Chondrocyte (in vitro differentiated cells): Measurements from ENCODE around the gene TYROBP. TPM values are rescaled to one million over a fixed set of nuclear protein-coding genes. Genes with fewer than 3 reads are reported as not detected.
A peak's percentile ranks its signal among the peaks of the same experiment; 100 is the strongest.

Experiments
- DNase-seq: peaks from one replicate; pipeline ENCODE4 v3.0.0; 2021; ENCODE audit warnings: mixed read lengths, low spot score
- H3K27ac Mint-ChIP-seq: one replicate; pipeline ENCODE4 v1.8.0; 2021; ENCODE audit warnings: mild to moderate bottlenecking, moderate library complexity, mixed read lengths; ENCODE audit not compliant: unreplicated experiment
- H3K27me3 Mint-ChIP-seq: 2 replicates; pipeline ENCODE4 v1.8.0; 2021; ENCODE audit warnings: low read depth, mixed read lengths
- H3K36me3 Mint-ChIP-seq: 2 replicates; pipeline ENCODE4 v1.8.0; 2021; ENCODE audit warnings: low read depth, mixed read lengths
- H3K4me1 Mint-ChIP-seq: 2 replicates; pipeline ENCODE4 v1.8.0; 2021; ENCODE audit warnings: low read depth, mild to moderate bottlenecking, mixed read lengths
- H3K4me3 Mint-ChIP-seq: one replicate; pipeline ENCODE4 v1.8.0; 2021; ENCODE audit warnings: mild to moderate bottlenecking, moderate library complexity, mixed read lengths; ENCODE audit not compliant: unreplicated experiment
- H3K9me3 Mint-ChIP-seq: 2 replicates; pipeline ENCODE4 v1.8.0; 2021; ENCODE audit warnings: low read depth, mixed read lengths
- total RNA-seq: library from RNA; stranded (reverse); gene quantifications from 3 replicates; pipeline ENCODE4 v1.2.1, GENCODE V29; 2021
- TF ChIP-seq, protein P1 (sequence below): fragments of 200-600 bp; sonication (generic); IDR thresholded peaks from 2 replicates; pipeline ENCODE4 v1.5.0; 2021; ENCODE audit warnings: antibody characterized with exemption, mild to moderate bottlenecking, moderate library complexity

The TYROBP gene
- total RNA-seq, 1 donor from 2014 or later = not detected

GRCh38 chr19:35869327-35870123 lies 38.6 kb downstream of the TYROBP start:
- peak overlapping the region; percentile 76 for H3K4me3 Mint-ChIP-seq
- peaks cover 13% of the 10 kb centered on the region for H3K4me1 Mint-ChIP-seq
- peaks cover 2% of the 10 kb centered on the region for H3K36me3 Mint-ChIP-seq
- no peak for DNase-seq
- H3K27me3 Mint-ChIP-seq = peaks cover 23% of the 10 kb centered on the region
- no peaks in the 10 kb centered on the region for H3K9me3 Mint-ChIP-seq
- TF ChIP-seq, protein P1, sequence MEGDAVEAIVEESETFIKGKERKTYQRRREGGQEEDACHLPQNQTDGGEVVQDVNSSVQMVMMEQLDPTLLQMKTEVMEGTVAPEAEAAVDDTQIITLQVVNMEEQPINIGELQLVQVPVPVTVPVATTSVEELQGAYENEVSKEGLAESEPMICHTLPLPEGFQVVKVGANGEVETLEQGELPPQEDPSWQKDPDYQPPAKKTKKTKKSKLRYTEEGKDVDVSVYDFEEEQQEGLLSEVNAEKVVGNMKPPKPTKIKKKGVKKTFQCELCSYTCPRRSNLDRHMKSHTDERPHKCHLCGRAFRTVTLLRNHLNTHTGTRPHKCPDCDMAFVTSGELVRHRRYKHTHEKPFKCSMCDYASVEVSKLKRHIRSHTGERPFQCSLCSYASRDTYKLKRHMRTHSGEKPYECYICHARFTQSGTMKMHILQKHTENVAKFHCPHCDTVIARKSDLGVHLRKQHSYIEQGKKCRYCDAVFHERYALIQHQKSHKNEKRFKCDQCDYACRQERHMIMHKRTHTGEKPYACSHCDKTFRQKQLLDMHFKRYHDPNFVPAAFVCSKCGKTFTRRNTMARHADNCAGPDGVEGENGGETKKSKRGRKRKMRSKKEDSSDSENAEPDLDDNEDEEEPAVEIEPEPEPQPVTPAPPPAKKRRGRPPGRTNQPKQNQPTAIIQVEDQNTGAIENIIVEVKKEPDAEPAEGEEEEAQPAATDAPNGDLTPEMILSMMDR = no peak
- no peak overlapping the region for H3K27ac Mint-ChIP-seq

- H3K27ac Mint-ChIP-seq = no peak overlapping the region
- peak overlapping the region; percentile 76 for H3K4me3 Mint-ChIP-seq
- peaks cover 23% of the 10 kb centered on the region for H3K27me3 Mint-ChIP-seq
- TF ChIP-seq, protein P1 = no peak
- peaks cover 13% of the 10 kb centered on the region for H3K4me1 Mint-ChIP-seq
- no peak for DNase-seq
- no peaks in the 10 kb centered on the region for H3K36me3 Mint-ChIP-seq
- no peaks in the 10 kb centered on the region for H3K9me3 Mint-ChIP-seq
Observed at GRCh38 chr19:35868823-35869326, 39.2 kb downstream of the TYROBP start.

DNA sequence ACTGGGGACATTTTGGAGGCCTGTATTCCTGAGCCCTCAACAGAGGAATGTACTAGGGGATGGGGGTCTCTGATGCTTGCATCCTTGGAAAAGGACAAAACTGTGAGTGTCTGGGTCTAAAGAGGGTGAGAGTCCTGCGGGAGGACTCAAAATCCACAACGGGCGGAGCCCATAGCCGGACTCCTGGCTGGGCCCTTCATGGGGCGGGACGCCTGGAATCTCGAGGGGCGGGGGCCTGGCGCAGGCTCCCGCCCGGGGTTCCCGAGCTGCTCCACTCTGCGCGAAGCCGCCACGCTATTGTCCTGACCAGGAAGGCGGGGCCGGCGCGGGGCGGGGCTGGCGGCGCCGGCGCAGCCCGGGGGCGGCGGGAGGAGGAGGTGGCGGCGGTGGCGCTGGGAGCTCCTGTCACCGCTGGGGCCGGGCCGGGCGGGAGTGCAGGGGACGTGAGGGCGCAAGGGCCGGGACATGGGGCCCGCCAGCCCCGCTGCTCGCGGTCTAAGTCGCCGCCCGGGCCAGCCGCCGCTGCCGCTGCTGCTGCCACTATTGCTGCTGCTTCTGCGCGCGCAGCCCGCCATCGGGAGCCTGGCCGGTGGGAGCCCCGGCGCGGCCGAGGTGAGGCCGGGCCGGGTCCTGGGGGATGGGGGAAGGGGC lies 39.8 kb downstream of the TYROBP start, which contains the start of gene APLP1:
APLP1 (plus strand) TSS at position 403 of the 651 bp plus-strand sequence; CDS start at position 466, 63 bp downstream.
- Mint-ChIP-seq H3K27me3 (peaks cover 23% of the 10 kb centered on the region), H3K36me3 (no peaks in the 10 kb centered on the region)
- DNase-seq = no peak

DNA sequence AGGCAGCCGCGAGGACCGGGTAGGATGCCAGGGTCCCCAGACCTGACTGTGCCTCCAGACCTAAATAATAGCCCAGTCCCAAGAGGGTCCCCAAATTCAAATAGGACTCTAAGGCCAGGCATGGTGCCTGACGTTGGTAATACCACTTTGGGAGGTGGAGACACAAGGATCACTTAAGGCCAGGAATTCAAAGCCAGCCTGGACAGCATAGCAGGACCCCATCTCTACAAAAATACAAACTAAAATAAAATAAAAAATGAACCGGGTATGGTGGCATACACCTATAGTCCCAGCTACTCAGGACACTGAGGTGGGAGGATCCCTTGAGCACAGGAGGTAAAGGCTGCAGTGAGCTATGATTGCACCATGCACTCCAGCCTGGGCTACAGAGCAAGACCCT lies 45.1 kb downstream of the TYROBP start:
- H3K27ac Mint-ChIP-seq = no peak overlapping the region
- H3K27me3 Mint-ChIP-seq = peaks cover 65% of the 10 kb centered on the region
- H3K36me3 Mint-ChIP-seq = no peaks in the 10 kb centered on the region
- peaks cover 6% of the 10 kb centered on the region for H3K4me1 Mint-ChIP-seq
- no peaks in the 10 kb centered on the region for H3K9me3 Mint-ChIP-seq
- no peak for DNase-seq
- TF ChIP-seq, protein P1 = no peak
- H3K4me3 Mint-ChIP-seq = no peak overlapping the region

More for the DNA sequence above, 39.8 kb downstream of the TYROBP start, which contains the start of gene APLP1:
- Mint-ChIP-seq H3K4me1 (peaks cover 13% of the 10 kb centered on the region), H3K4me3 (peak within 1 kb of the TSS; percentile 76), H3K27ac (no peak within 1 kb of the TSS), H3K9me3 (no peaks in the 10 kb centered on the region)
- TF ChIP-seq, protein P1 = no peak

- Mint-ChIP-seq H3K9me3 (no peaks in the 10 kb centered on the region), H3K4me1 (peaks cover 6% of the 10 kb centered on the region), H3K27ac (no peak overlapping the region), H3K4me3 (no peak overlapping the region), H3K36me3 (no peaks in the 10 kb centered on the region), H3K27me3 (peaks cover 63% of the 10 kb centered on the region)
- no peak for DNase-seq
- TF ChIP-seq, protein P1 = no peak
Observed at GRCh38 chr19:35862528-35862927, 45.6 kb downstream of the TYROBP start.
